MG63 (cell line): Measurements from ENCODE around the gene EPO. TPM values are rescaled to one million over a fixed set of nuclear protein-coding genes. Genes with fewer than 3 reads are reported as not detected.

ENCODE experiments used
- DNase-seq: peaks from one replicate; pipeline ENCODE4 v3.0.0-alpha.2; 2020
- H3K27me3 ChIP-seq: fragments of 250-450 bp; sonication (Bioruptor Pico); 2 replicates; pipeline ENCODE4 v1.5.1; 2020; ENCODE audit warnings: mild to moderate bottlenecking, moderate library complexity
- H3K36me3 ChIP-seq: fragments of 250-450 bp; sonication (Bioruptor Pico); 2 replicates; pipeline ENCODE4 v1.5.1; 2020; ENCODE audit warnings: mild to moderate bottlenecking, moderate library complexity
- H3K4me3 ChIP-seq: fragments of 250-450 bp; sonication (Bioruptor Pico); 2 replicates; pipeline ENCODE4 v1.5.1; 2020; ENCODE audit warnings: mild to moderate bottlenecking, moderate library complexity
- H3K9me3 ChIP-seq: fragments of 250-450 bp; sonication (Bioruptor Pico); 2 replicates; pipeline ENCODE4 v1.5.1; 2020; ENCODE audit warnings: mild to moderate bottlenecking, moderate library complexity
- total RNA-seq: library from RNA; depleted of rRNA; stranded (reverse); fragments of >200 nt; shearing (Covaris generic); gene quantifications from 2 replicates; pipeline ENCODE4 v1.2.3, GENCODE V29; 2014; ENCODE audit warnings: low replicate concordance

Gene EPO
- total RNA-seq, 1 experiment from 2014 or later, result not detected

- DNase-seq, result no peak
- no peak overlapping the region for H3K4me3 ChIP-seq
- H3K27me3 ChIP-seq, result no peaks in the 10 kb centered on the region
- no peaks in the 10 kb centered on the region for H3K9me3 ChIP-seq
- peaks cover 35% of the 10 kb centered on the region for H3K36me3 ChIP-seq
These were observed 39.5 kb upstream of the EPO start for GRCh38 chr7:100680576-100681271.

GRCh38 chr7:100681491-100682227, 38.6 kb upstream of the EPO start:
- Histone ChIP-seq H3K36me3 (peaks cover 37% of the 10 kb centered on the region), H3K9me3 (no peaks in the 10 kb centered on the region), H3K27me3 (no peaks in the 10 kb centered on the region), H3K4me3 (no peak overlapping the region)
- no peak for DNase-seq

- peaks cover 33% of the 10 kb centered on the region for H3K36me3 ChIP-seq
These were observed 38.0 kb upstream of the EPO start for GRCh38 chr7:100682228-100682741.

GRCh38 chr7:100682991-100683658, 37.1 kb upstream of the EPO start:
- no peak for DNase-seq
- no peak overlapping the region for H3K4me3 ChIP-seq
- H3K27me3 ChIP-seq, result no peaks in the 10 kb centered on the region
- H3K9me3 ChIP-seq, result no peaks in the 10 kb centered on the region
- H3K36me3 ChIP-seq, result peaks cover 27% of the 10 kb centered on the region

More at GRCh38 chr7:100682228-100682741, 38.0 kb upstream of the EPO start:
- Histone ChIP-seq H3K4me3 (no peak overlapping the region), H3K9me3 (no peaks in the 10 kb centered on the region), H3K27me3 (no peaks in the 10 kb centered on the region)
- no peak for DNase-seq

- H3K9me3 ChIP-seq, result no peaks in the 10 kb centered on the region
- H3K36me3 ChIP-seq, result peaks cover 28% of the 10 kb centered on the region
- DNase-seq, result no peak
- no peaks in the 10 kb centered on the region for H3K27me3 ChIP-seq
- no peak overlapping the region for H3K4me3 ChIP-seq
These were observed 36.4 kb upstream of the EPO start for GRCh38 chr7:100683659-100684533.

- H3K9me3 ChIP-seq, result no peaks in the 10 kb centered on the region
- no peaks in the 10 kb centered on the region for H3K27me3 ChIP-seq
- H3K4me3 ChIP-seq, result no peak overlapping the region
- H3K36me3 ChIP-seq, result peaks cover 33% of the 10 kb centered on the region
- DNase-seq, result no peak
These were observed 35.7 kb upstream of the EPO start for GRCh38 chr7:100684534-100685042.

GRCh38 chr7:100685049-100685605, 35.1 kb upstream of the EPO start:
- DNase-seq, result no peak
- no peaks in the 10 kb centered on the region for H3K9me3 ChIP-seq
- H3K4me3 ChIP-seq, result no peak overlapping the region
- H3K36me3 ChIP-seq, result peaks cover 33% of the 10 kb centered on the region
- no peaks in the 10 kb centered on the region for H3K27me3 ChIP-seq

- H3K27me3 ChIP-seq, result no peaks in the 10 kb centered on the region
- H3K9me3 ChIP-seq, result no peaks in the 10 kb centered on the region
- H3K36me3 ChIP-seq, result peaks cover 33% of the 10 kb centered on the region
- no peak overlapping the region for H3K4me3 ChIP-seq
- no peak for DNase-seq
These were observed 34.6 kb upstream of the EPO start for GRCh38 chr7:100685631-100686145.

- Histone ChIP-seq H3K4me3 (no peak overlapping the region), H3K36me3 (peaks cover 33% of the 10 kb centered on the region), H3K27me3 (no peaks in the 10 kb centered on the region), H3K9me3 (no peaks in the 10 kb centered on the region)
- no peak for DNase-seq
These were observed 34.0 kb upstream of the EPO start for GRCh38 chr7:100686201-100686821.

- Histone ChIP-seq H3K9me3 (no peaks in the 10 kb centered on the region), H3K36me3 (peaks cover 29% of the 10 kb centered on the region), H3K27me3 (no peaks in the 10 kb centered on the region), H3K4me3 (no peak overlapping the region)
- no peak for DNase-seq
These were observed 33.5 kb upstream of the EPO start for GRCh38 chr7:100686822-100687211.

GRCh38 chr7:100687261-100687660, 33.0 kb upstream of the EPO start:
- peaks cover 25% of the 10 kb centered on the region for H3K36me3 ChIP-seq
- DNase-seq, result no peak
- H3K27me3 ChIP-seq, result no peaks in the 10 kb centered on the region
- no peak overlapping the region for H3K4me3 ChIP-seq
- H3K9me3 ChIP-seq, result no peaks in the 10 kb centered on the region

- no peaks in the 10 kb centered on the region for H3K27me3 ChIP-seq
- H3K4me3 ChIP-seq, result no peak overlapping the region
- no peaks in the 10 kb centered on the region for H3K9me3 ChIP-seq
- peaks cover 21% of the 10 kb centered on the region for H3K36me3 ChIP-seq
- DNase-seq, result no peak
These were observed 32.4 kb upstream of the EPO start for GRCh38 chr7:100687751-100688300.

GRCh38 chr7:100688326-100688860, 31.9 kb upstream of the EPO start:
- Histone ChIP-seq H3K9me3 (no peaks in the 10 kb centered on the region), H3K4me3 (no peak overlapping the region), H3K27me3 (no peaks in the 10 kb centered on the region), H3K36me3 (peaks cover 21% of the 10 kb centered on the region)
- no peak for DNase-seq

- Histone ChIP-seq H3K27me3 (no peaks in the 10 kb centered on the region), H3K9me3 (no peaks in the 10 kb centered on the region), H3K4me3 (no peak overlapping the region), H3K36me3 (peaks cover 21% of the 10 kb centered on the region)
- DNase-seq, result no peak
These were observed 30.8 kb upstream of the EPO start for GRCh38 chr7:100689230-100690135.
